GM21367 (cell line): Measurements from ENCODE around the gene FAIM2.

Experiments used
- ATAC-seq: cut with Tn5 transposase; IDR thresholded peaks from one replicate; pipeline ENCODE4 v1.9.1; 2021; ENCODE audit not compliant: unreplicated experiment

Gene FAIM2

DNA sequence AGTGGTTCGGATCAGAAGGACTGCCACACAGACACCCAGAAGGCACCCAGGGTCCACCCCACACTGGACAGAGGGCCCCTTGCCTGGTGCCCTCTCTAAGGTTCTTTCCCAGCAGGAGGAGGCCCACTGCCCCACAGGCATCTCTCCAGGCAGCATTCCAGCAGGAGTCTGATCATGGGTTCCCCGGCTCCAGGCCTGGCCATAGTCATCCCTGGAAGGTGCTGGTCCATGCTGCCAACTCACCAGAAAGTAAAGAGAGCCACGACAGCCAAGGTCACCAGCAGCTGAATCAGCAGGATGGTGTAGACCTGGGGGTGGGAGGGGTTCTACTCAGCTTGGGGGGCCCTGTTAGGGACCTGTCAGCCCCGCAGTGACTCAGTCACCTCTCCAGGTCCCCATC, 6.4 kb downstream of the FAIM2 start:
- no peak for ATAC-seq

DNA sequence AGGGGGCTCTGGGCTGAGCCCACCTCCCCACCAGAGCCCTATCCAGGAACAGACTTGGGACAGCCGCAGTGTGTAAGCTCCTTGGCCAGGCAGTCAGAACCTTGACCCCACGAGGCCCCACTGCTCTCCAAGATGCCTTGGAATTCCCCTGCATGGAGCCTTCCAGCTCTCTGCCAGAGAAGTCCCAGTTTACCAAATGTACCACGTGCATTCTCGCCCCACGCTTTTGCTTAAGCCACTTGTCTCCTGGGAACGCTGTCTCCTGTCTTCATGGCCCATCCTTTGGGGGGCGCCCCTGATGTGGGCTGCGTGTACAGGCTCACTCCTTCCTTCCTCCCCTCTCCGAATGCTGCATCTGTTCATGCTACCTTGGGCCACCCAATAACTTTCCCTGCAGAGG, 7.9 kb downstream of the FAIM2 start:
- no peak for ATAC-seq

DNA sequence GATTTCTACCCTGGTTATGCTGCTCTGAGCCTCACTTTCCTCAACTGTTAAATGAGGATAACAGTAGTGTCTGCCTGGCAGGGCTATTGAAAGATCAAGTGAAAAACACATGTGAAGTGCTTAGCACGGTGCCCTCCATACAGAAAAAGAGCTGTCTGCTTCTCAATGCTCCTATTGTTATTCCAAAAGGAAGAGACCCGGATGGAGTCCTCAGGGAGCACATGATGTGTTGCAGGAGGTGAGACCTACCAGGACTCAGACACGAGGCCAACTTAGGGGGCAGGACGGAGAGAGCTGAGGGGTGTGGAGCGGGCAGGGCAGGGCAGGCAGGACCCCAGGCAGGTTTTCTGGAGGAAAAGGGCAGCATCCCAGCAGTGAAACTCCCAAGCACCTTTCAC, 8.9 kb downstream of the FAIM2 start:
- ATAC-seq = no peak

DNA sequence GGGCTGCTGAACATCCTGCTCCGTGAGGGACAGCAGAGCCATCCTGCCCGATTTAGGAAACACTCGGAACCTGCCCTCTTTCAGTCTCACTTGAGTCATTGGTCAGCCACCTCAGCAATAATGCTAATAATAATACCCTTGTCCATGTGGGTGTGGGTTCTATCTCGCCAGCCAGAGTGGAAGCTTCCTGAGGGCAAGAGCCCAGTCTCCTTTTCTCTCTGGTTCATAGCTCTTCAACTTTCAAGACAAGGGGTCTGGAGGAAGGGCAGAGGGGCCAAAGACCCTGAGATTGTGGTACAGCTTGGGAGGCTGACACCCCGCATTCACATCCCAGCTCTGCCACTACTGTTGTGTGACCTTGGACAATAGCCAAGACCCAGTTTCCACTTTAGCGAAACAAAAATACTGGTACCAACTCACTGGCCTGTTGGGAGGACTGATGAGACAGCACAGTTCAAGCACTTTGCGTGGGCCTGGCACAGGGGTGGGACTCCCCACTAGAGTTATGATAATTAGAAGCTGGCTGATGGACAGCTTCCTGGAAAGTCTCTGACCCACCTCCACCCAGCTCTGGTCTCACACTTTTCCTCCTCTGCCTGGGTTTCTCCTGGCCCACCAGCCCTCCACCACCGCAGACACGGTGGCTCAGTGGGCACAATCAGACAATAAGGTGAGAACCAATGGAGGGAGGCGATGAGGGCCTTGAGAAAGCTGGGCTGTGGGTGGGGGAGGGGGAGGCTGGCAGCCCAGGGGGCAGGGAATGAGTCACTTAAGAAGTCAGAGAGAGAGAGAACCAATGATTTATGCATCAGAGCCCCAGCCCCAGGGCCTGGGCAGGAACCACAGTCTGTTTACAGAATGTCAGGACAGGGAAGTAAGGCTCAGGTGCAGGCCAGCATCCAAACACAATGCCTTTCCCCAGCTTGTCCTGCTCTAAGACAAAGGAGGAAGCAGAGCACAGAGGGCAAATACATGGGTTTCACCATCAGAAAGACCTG, 9.6 kb downstream of the FAIM2 start:
- no peak for ATAC-seq

DNA sequence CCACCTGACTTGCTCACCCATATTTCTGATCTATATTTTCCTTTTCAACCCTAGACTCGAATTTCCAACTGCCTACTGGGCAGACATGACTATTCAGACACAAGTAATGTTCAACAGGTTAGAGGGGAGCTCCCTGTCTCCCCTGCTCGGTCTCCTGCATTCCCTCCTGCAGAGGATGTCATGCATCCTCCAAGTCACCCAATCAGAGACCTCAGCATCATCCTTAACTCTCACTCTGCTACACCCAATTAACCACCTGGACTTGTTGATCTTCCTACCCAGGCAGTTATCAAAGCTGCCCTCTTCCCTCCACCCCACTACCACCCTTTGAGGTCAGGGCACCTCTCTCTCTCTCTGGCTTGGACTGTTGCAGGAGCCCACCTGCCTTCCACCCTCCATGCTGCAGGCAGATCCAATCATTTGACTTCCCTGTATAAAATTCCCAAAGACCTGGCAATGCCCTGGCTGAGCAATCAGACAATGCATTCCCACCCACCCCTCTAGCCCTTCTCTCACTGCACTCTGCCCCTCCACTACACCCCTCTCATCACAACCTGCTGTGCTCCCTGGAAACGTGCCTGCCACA, 10.9 kb downstream of the FAIM2 start:
- ATAC-seq = no peak

DNA sequence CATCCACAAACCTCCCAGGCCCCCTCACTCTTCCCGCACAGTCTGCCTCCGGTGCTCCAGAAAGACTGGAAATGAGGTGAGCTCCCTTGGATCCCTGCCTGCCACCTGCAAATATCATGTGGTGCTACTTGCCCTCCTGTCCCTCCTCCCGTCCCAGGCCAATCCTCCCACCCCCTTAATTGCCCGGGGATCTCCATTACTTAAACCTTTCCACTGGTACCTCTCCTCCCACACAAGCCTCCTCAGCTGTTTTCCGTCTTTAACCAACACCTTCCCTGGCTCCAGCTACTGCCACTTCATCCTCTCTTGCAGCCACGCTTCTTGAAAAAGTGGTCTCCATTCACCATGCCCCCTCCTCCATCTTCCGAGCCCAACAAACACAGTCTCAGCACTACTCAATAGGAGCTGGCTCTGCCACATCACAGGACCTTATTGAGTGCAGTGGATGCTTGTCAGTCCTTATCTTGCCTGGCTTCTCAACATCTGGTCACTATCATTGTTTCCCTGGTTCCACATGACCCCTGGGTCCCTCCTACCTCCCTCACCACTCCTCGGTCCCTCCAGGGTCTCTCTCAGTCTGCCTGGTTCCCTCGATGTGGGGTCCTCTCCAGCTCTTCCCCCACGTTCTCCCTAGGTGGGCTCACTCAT, 11.5 kb downstream of the FAIM2 start:
- ATAC-seq = no peak

DNA sequence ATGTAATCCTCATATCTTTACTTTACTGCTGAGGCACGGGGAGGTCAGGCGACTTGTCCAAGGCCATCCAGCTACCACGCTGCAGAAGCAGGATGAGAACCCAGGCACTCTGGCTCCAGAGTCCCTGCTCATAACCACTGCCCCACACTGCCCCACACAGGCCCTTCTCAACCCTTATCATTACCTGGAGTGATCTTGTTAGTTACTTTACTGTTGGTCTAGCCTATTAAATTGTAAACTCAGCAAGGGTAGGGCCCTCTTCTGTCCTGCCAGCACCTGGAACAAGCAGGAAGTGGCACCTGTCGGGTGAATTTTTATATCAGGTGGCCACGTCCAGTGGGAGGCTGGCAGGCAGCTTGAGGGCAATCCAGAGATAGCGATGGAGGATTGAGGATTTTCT, 12.2 kb downstream of the FAIM2 start:
- ATAC-seq = no peak

DNA sequence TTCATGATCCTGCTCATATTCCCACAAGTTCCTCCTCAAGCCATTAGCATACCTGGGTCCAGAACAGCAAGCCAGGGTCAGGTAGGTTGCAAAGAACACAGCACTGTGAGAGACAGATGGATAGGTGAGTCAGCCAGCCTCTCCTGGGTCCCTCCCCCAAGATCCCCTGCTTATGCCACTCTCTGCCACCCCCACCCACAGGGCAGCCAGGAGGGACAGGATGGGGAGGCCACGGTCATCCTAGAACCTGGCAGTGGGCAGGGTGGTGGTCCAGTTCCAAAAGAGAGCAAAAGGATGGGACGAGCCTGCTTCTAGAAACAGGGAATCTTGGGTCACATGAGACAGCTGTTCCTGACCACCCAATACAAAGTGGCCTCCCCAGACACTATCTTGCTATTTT, 12.7 kb downstream of the FAIM2 start:
- ATAC-seq = no peak

DNA sequence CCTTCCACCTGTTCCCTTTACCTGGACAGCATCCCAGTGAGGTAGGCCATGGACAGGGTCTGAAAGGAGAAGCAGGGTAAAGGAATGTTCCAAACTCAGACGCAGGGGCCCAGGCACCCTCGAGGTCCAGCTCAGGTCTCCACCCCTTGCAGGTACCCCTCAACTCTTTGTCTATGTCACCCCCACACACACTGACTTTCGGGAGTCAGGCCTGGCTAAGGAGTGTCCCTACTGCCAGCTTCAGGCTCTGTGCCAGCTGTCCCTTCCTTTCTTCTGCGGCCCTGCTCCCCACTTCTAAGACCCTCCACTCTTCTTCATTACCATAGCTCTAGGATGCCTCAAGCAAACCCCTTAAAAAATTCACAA, 13.6 kb downstream of the FAIM2 start:
- no peak for ATAC-seq

DNA sequence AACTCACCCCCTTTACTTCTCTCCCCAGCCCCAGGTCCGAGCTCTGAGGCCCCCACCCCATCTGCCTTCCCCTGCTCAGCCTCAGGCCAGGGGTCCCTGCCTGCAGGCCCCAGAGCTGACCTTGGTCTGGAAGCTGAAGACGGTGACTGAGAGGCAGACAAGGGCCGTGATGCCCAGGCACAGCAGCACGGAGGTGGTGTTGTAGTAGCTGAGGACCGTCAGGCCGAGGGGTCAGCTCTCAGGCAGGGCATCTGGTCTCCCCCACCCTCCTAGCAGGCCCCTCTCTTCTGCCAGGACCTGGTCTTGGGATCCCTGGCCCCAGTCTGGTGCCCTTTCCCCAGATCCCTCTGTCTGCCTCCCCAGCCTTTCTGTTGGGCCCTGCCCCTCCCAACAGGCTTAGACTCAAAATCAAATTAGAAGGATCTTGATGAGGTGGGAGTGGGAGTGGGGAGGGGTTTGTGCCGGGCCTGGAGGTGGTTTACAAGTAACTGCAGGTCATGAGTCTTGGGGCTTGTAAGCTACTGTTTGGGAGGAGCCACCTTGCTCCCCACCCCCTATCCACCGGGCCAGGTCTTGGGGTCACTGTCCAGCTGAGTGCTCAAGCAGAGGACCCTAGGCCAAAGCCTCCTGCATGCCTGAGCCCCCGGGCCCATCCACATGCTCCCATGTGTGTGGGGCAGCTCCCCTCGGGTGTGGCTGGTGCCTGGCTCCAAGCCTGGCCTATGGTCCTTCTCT, 14.2 kb downstream of the FAIM2 start:
- no peak for ATAC-seq

DNA sequence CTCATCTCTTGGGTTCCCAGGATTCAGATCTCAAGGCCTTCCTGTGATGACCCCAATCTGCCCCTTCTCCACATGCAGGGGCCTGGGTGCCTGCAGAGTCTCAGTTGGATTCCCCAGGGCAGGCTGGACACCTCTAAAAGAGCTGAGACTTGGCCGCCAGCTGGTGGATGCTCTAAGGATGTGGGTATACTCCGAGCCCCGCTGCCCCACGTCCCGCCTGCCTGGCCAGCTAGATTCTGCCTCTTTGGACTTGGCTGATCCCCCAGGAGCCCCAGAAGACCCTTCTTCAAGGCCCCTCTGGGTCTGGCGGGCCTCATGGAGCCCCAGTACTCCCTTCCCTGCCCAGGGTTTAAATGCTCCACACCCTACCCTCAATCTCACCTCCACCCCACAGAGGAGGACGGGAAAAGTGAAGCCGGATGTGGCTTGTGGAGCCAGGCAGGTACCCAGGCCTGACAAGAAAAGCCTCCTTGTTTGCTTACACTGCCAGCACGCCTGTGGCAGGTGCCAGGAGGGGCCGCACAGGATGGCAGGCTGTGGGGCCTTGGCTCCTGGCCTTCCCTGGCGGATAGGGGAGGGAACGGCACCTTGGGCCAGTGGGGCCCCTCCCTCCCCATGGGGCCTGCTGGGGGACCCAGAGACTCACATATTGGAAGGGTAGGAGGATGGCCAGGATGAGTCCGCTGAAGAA, 15.1 kb downstream of the FAIM2 start:
- no peak for ATAC-seq

DNA sequence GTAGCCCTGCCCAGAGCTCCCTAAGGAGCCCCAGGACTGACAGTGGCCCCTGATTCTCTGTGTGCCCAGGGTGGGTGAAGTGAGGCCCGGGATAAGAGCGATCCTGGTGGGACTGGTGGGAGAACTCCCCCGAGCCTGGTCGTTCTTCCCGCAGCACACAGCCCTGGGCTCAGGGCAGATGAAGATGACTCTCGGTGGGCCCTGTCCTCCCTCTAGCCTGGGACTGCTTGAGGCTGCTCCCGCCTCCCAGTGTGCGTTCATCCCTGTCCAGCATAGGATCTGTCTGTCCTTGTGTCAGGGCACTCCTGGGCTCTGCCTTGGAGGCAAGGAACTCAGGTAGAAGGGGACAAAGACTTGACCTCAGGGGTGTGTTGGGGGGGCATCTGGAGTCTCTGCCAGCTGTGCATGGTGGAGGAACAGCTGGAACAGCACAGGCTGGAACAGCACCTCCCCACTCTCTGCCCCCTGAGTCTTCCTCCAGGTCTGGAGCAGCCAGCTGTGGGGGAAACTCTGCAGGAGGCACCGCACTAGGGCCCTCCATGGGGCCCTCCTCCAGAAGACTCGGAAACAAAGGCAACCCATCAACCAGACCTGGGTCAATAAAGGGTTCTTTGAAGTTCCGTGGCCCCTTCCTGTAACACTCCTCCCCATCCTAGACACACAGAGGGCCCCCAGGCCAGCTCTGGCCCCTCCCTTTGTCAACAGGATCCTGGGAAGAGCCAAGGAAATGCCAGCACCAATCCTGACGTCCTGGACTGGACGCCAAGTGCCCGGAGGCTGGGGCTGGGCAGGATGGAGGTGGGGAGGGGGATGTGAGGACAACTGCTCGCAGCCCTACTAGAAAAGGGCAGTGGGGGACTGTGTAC, 15.9 kb downstream of the FAIM2 start:
- no peak for ATAC-seq

DNA sequence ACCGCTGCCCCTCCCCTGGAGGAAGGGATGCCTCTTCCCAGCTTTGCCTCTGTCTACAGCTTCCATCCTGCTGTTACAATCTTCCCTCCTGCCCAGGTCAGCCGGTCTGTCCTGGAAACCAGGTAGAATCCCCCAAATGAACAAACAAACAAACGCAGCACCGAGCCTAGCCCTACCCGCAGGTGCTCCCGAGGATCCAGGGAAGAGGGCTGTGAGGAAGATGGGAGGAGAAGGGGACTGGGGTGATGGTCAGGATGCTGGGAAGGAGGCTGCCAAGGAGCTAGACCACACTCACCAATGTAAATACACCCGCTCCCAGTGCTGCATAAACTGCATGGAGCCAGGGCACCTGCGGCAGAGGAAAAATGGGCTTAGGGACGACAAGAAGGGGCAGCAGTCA, 16.6 kb downstream of the FAIM2 start:
- ATAC-seq = no peak

DNA sequence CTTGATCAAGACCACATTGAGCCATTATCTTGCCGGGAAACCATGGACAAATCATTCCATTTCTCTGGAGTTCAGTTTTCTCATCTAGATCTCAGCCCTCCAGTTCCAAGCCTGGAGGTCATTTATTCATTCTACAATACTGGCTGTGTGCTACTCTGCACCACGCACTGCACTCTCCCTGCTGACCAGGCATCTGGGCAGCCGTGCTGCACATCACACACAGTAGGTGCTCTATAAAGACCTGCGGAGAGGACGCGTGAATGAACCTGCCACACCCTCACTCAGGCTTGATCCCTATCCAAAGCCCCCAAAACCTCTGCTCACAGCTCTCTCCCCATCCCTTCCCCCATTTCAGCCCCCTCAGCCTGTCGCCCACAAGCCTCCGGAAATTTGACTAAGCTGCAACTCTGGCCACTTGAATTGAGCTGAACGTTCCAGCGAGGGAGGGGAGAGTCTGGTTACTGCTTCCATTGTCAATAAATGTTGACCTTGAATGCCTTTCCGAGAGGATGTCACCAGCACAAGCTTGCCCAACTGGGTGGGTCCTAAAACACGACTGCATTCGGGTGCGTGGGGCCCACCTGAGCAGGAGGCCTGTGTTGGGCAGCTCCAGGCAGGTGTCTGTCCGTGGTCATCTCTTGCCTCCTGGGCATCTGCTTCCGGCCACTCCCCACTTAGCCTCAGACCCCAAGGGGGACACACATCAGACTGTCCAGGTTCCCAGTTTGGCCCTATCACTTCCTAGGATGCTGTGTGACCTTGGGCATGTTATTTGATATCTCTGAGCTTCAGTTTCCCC, 17.8 kb downstream of the FAIM2 start:
- no peak for ATAC-seq

DNA sequence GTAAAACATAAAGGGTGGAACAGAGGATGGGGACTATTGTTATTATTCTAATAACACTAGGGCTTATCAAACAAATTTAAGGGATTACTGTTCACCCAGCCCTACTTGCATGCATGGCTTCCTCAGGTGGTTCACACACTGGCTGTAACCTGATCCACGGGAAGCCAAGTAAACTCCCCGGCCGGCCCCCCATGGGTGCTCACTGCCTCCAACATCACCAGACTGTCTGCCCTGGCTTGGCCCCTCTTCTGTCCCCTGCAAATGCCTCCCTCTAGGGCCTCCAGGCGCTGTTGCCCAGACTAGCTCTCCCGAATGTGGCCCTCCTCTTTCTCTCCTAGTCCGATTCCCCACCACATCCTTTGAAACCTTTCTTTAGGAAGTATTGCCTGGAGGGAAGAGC, 18.6 kb downstream of the FAIM2 start:
- ATAC-seq = no peak

DNA sequence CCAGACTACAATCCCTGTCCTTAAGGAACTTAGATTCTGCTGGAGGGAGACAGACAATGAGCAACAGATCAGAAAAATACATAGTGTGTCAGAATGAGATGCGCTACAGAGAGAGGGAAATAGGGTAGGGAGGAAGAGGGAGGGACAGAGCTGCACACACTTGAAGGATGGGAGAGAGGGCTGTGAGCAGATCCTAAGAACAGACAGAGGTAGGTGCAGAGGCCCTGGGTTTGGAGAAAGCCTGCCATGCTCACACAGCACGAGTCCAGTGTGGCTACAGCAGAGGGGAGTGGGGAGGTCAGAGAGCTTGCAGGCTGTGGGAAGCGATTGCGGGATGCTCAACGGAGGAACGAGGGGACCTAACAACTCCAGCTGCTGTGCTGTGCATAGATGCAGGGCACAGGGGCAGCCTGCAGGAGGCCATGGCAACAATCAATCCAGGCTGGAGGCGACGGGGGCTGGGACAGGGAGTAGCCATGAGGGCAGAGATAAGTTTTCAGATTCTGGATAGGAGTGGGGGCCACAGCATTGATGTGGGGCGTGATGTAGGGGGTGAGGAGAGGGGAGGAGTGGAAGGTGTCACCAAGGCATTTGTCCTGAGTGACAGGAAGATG, 20.7 kb downstream of the FAIM2 start:
- ATAC-seq = no peak

DNA sequence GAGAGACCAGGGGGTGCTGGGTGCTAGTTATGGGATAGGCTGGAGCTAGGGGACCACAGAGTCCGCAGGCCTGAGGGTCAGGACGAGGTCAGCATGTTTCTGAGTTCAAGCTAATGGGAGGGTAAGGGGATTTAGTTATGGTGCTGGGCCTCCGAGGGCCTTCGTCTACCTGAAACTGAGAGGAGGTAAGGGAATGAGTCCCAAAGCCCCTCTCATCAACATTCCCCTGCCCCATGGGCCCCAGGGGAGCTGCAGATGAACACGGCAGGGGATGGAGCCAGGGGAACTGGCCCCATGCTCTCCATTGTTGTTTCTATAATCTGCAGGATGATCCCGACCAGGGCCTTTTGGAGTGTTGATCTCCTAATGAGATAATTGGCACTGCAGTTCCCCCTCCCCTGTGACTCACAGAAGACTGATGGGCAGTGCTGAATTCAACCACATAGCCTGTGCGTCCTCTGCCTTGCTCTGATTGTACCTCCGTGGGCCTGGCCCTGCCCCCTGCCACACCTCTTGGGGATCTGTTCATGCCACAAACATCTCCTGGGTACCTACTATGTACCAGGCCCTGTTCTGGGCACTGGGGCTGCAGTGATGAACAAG, 21.4 kb downstream of the FAIM2 start:
- ATAC-seq = no peak
